Measurements from ENCODE around the gene NEO1. TPM values are rescaled to one million over a fixed set of nuclear protein-coding genes. Genes with fewer than 3 reads are reported as not detected.

The NEO1 gene
- polyA plus RNA-seq, 1 of the 3 experiments (the other 2 are of a cell fraction) = 13.1 TPM

DNA sequence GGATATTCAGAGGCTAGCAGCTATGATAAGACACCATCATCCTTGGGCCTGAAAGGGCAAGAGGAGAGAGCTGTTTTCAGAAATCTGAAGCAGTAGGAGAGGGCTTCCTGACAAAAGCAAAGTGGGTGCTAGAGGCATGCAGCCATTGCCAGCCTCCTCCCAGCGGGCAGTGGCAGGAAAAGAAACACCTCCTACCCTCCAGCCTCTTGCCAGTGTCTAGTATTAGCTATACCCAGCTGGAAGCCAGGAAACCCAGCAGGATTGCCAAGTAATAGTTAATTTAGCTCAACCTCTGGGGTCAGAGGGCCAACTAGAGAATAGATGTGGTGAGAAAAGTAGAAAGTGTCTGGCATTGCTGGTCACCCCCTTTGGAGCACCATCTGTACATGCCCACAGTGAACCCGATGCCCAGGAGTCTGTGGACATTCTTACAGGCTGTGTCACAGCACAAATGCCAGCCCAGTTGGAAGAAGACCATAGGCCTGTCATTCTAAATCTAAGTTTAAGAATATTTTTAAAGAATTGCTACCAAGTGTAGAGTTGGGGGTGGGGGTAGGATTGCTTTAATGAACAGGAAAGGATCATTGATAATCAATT, 231.2 kb downstream of the NEO1 start (continued):
- TF ChIP-seq, protein P1, sequence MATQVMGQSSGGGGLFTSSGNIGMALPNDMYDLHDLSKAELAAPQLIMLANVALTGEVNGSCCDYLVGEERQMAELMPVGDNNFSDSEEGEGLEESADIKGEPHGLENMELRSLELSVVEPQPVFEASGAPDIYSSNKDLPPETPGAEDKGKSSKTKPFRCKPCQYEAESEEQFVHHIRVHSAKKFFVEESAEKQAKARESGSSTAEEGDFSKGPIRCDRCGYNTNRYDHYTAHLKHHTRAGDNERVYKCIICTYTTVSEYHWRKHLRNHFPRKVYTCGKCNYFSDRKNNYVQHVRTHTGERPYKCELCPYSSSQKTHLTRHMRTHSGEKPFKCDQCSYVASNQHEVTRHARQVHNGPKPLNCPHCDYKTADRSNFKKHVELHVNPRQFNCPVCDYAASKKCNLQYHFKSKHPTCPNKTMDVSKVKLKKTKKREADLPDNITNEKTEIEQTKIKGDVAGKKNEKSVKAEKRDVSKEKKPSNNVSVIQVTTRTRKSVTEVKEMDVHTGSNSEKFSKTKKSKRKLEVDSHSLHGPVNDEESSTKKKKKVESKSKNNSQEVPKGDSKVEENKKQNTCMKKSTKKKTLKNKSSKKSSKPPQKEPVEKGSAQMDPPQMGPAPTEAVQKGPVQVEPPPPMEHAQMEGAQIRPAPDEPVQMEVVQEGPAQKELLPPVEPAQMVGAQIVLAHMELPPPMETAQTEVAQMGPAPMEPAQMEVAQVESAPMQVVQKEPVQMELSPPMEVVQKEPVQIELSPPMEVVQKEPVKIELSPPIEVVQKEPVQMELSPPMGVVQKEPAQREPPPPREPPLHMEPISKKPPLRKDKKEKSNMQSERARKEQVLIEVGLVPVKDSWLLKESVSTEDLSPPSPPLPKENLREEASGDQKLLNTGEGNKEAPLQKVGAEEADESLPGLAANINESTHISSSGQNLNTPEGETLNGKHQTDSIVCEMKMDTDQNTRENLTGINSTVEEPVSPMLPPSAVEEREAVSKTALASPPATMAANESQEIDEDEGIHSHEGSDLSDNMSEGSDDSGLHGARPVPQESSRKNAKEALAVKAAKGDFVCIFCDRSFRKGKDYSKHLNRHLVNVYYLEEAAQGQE (IDR thresholded peaks at IDR 0.05; ENCODE audit: low read depth, low read length) = no peak
- TF ChIP-seq FOXM1 (IDR thresholded peaks at IDR 0.05; ENCODE audit: low read depth) (no peak), MXI1 (IDR thresholded peaks at IDR 0.05; ENCODE audit: low read depth, low read length) (no peak), POLR2AphosphoS5 (IDR thresholded peaks at IDR 0.05; ENCODE audit: low read depth, low read length) (no peak), RAD21 (IDR thresholded peaks at IDR 0.05; ENCODE audit: low read length) (no peak), CHD2 (IDR thresholded peaks at IDR 0.05; ENCODE audit: low read length, partially characterized antibody) (no peak), NFIC (IDR thresholded peaks at IDR 0.05; ENCODE audit: borderline replicate concordance) (no peak; the same call in 1 of the 2 replicates), RFX5 (IDR thresholded peaks at IDR 0.05; ENCODE audit: low read length) (no peak)
- TF ChIP-seq, protein P2, sequence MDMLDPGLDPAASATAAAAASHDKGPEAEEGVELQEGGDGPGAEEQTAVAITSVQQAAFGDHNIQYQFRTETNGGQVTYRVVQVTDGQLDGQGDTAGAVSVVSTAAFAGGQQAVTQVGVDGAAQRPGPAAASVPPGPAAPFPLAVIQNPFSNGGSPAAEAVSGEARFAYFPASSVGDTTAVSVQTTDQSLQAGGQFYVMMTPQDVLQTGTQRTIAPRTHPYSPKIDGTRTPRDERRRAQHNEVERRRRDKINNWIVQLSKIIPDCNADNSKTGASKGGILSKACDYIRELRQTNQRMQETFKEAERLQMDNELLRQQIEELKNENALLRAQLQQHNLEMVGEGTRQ (IDR thresholded peaks at IDR 0.05; ENCODE audit: borderline replicate concordance, low read depth, low read length) = no peak
- TF ChIP-seq, protein P3, sequence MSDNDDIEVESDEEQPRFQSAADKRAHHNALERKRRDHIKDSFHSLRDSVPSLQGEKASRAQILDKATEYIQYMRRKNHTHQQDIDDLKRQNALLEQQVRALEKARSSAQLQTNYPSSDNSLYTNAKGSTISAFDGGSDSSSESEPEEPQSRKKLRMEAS (IDR thresholded peaks at IDR 0.05; ENCODE audit: low read depth) = no peak

DNA sequence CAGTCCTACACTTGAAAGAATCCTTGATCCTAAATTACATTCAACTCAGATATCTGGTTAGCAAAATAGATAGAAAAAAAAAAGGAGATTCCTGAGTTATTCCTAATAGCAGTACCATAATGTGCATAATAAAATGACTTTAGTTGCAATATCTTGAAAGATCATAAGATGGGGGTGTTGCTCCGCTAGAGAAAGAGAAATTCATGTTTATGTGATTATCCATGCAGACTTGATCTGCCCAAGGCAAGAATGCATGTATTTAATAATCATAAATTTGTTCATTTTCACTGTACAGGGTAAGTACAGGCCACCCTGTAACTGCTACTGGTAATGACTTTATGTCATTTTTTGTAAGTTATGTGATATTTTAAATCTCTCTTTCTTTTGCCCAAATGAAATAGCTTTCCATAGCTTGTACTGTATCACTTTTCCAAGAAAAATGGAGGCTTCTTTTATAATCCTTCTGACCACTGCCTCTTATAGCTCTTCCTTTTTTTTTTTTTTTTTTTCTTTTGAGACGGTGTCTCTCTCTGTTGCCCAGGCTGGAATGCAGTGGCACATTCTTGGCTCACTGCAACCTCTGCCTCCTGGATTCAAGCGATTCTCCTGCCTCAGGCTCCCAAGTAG, 231.9 kb downstream of the NEO1 start:
- Histone ChIP-seq H3K27me3 (ENCODE audit: insufficient read depth) (no peaks in the 10 kb centered on the region), H3K27ac (ENCODE audit: low read depth in 2 of 2, low read length in 1 of 2) (peak overlapping the region; percentile 26 to 37; a peak in 3 of 4 replicates), H3K4me1 (ENCODE audit: control insufficient read depth in 1 of 2, insufficient read depth in 2 of 2, low read depth in 1 of 2, low read length in 1 of 2) (peaks cover 5 to 11% of the 10 kb centered on the region in 2 experiments), H3K9me3 (no peaks in the 10 kb centered on the region), H4K20me1 (ENCODE audit: insufficient read depth) (no peaks in the 10 kb centered on the region), H3F3A (replicated peaks; ENCODE audit: insufficient read depth) (peaks cover 11% of the 10 kb centered on the region), H3K79me2 (ENCODE audit: insufficient read depth) (no peaks in the 10 kb centered on the region), H3K9ac (no peak overlapping the region), H3K36me3 (replicated peaks in 1 of 2; ENCODE audit: control insufficient read depth in 1 of 2, insufficient read depth in 2 of 2, low read length in 1 of 2) (peaks cover 9 to 21% of the 10 kb centered on the region in 2 experiments), H3K4me3 (ENCODE audit: low read depth in 2 of 2, low read length in 1 of 2) (no peak overlapping the region), H2AFZ (ENCODE audit: low read depth) (no peak overlapping the region), H3K9me2 (no peaks in the 10 kb centered on the region), H3K4me2 (peak overlapping the region; percentile 51)
- ChIA-PET POLR2A (no interaction called here), CTCF (interaction anchor here (0.6 to 8.9 kb wide), 26 partner anchors 10 to 546 kb away, joined by 3 to 72 read pairs (median 3); no protein-coding TSS in a partner anchor)
- WGBS (ENCODE audit: low lambda C conversion rate) = 73% methylated on average over 3 of the region's 3 CpGs
- peak; percentile 56 for DNase-seq
- TF ChIP-seq, protein P4, sequence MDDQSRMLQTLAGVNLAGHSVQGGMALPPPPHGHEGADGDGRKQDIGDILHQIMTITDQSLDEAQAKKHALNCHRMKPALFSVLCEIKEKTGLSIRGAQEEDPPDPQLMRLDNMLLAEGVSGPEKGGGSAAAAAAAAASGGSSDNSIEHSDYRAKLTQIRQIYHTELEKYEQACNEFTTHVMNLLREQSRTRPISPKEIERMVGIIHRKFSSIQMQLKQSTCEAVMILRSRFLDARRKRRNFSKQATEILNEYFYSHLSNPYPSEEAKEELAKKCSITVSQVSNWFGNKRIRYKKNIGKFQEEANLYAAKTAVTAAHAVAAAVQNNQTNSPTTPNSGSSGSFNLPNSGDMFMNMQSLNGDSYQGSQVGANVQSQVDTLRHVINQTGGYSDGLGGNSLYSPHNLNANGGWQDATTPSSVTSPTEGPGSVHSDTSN (IDR thresholded peaks at IDR 0.05) = no peak
- TF ChIP-seq ELF1 (IDR thresholded peaks at IDR 0.05) (no peak), EP300 (IDR thresholded peaks at IDR 0.05; ENCODE audit: borderline replicate concordance in 1 of 2, low read depth in 1 of 2, low read length in 1 of 2) (peak in 1 of 2 experiments; percentile 39; a peak in 1 of 4 replicates), MXI1 (IDR thresholded peaks at IDR 0.05; ENCODE audit: low read depth, low read length) (no peak), RCOR1 (IDR thresholded peaks at IDR 0.05; ENCODE audit: low read length) (peak; percentile 59; the same call in 1 of the 2 replicates), FOXJ3 (CRISPR knock-in tag; IDR thresholded peaks at IDR 0.05) (no peak), JUND (IDR thresholded peaks at IDR 0.05) (no peak), RAD21 (IDR thresholded peaks at IDR 0.05; ENCODE audit: low read length) (peak; percentile 80), TCF12 (IDR thresholded peaks at IDR 0.05) (no peak), SMC3 (IDR thresholded peaks at IDR 0.05; ENCODE audit: low read depth, low read length) (peak; percentile 46; the same call in 1 of the 2 replicates), NFIC (IDR thresholded peaks at IDR 0.05; ENCODE audit: borderline replicate concordance) (no peak), MEF2A (IDR thresholded peaks at IDR 0.05; ENCODE audit: borderline replicate concordance, low read depth) (no peak)
- TF ChIP-seq, protein P5, sequence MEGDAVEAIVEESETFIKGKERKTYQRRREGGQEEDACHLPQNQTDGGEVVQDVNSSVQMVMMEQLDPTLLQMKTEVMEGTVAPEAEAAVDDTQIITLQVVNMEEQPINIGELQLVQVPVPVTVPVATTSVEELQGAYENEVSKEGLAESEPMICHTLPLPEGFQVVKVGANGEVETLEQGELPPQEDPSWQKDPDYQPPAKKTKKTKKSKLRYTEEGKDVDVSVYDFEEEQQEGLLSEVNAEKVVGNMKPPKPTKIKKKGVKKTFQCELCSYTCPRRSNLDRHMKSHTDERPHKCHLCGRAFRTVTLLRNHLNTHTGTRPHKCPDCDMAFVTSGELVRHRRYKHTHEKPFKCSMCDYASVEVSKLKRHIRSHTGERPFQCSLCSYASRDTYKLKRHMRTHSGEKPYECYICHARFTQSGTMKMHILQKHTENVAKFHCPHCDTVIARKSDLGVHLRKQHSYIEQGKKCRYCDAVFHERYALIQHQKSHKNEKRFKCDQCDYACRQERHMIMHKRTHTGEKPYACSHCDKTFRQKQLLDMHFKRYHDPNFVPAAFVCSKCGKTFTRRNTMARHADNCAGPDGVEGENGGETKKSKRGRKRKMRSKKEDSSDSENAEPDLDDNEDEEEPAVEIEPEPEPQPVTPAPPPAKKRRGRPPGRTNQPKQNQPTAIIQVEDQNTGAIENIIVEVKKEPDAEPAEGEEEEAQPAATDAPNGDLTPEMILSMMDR (IDR thresholded peaks at IDR 0.05) = peak; percentile 65
- TF ChIP-seq, protein P6, sequence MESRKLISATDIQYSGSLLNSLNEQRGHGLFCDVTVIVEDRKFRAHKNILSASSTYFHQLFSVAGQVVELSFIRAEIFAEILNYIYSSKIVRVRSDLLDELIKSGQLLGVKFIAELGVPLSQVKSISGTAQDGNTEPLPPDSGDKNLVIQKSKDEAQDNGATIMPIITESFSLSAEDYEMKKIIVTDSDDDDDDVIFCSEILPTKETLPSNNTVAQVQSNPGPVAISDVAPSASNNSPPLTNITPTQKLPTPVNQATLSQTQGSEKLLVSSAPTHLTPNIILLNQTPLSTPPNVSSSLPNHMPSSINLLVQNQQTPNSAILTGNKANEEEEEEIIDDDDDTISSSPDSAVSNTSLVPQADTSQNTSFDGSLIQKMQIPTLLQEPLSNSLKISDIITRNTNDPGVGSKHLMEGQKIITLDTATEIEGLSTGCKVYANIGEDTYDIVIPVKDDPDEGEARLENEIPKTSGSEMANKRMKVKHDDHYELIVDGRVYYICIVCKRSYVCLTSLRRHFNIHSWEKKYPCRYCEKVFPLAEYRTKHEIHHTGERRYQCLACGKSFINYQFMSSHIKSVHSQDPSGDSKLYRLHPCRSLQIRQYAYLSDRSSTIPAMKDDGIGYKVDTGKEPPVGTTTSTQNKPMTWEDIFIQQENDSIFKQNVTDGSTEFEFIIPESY (IDR thresholded peaks at IDR 0.05; ENCODE audit: borderline replicate concordance, low read depth) = no peak
